SU-DHL-6 (cell line): ENCODE data around the gene EPHA6.

Source experiments
- H2AFZ ChIP-seq: fragments of 200-600 bp; sonication (generic); 2 replicates; pipeline ENCODE4 v1.6.1; 2014; ENCODE audit warnings: low read depth, mild to moderate bottlenecking, moderate library complexity, mixed read lengths, antibody characterized with exemption, low read length; ENCODE audit not compliant: severe bottlenecking
- H3F3A ChIP-seq: fragments of 200-600 bp; shearing (Covaris generic); 2 replicates; pipeline ENCODE4 v1.6.0; 2016; ENCODE audit warnings: antibody characterized with exemption, mild to moderate bottlenecking; ENCODE audit not compliant: insufficient read depth
- H3K27ac ChIP-seq: fragments of 200-600 bp; sonication (generic); 2 replicates; pipeline ENCODE4 v1.5.1; 2016; ENCODE audit warnings: low read depth, mild to moderate bottlenecking, low read length, moderate library complexity, mixed read lengths
- H3K27me3 ChIP-seq: fragments of 200-600 bp; sonication (generic), shearing (Covaris generic); 2 replicates; pipeline ENCODE4 v1.6.0; 2014; ENCODE audit warnings: mild to moderate bottlenecking, low read length
- H3K36me3 ChIP-seq: fragments of 200-600 bp; sonication (generic); 2 replicates; pipeline ENCODE4 v1.6.1; 2014; ENCODE audit warnings: mild to moderate bottlenecking, low read length, mixed read lengths
- H3K4me2 ChIP-seq: fragments of 300-600, 200-600 bp; shearing (Covaris generic), sonication (generic); 2 replicates; pipeline ENCODE4 v1.6.0; 2014; ENCODE audit warnings: low read length, low read depth, mild to moderate bottlenecking; ENCODE audit not compliant: poor library complexity, severe bottlenecking
- H3K4me3 ChIP-seq: fragments of 200-600 bp; sonication (generic); 2 replicates; pipeline ENCODE4 v1.5.1; 2014; ENCODE audit warnings: antibody characterized with exemption, low read length, mild to moderate bottlenecking, mixed read lengths; ENCODE audit not compliant: insufficient read depth, poor library complexity, severe bottlenecking
- H3K79me2 ChIP-seq: fragments of 200-600 bp; sonication (generic); 2 replicates; pipeline ENCODE4 v1.6.1; 2014; ENCODE audit warnings: mild to moderate bottlenecking, low read length, moderate library complexity; ENCODE audit not compliant: insufficient read depth
- H3K9ac ChIP-seq: fragments of 200-600 bp; sonication (generic); 2 replicates; pipeline ENCODE4 v1.7.0; 2014; ENCODE audit warnings: mild to moderate bottlenecking, low read length
- H3K9me2 ChIP-seq: fragments of 200-600 bp; sonication (generic); replicated peaks from 2 replicates; pipeline ENCODE4 v1.6.1; 2014; ENCODE audit warnings: low read length; ENCODE audit not compliant: insufficient read depth
- H3K9me3 ChIP-seq: fragments of 200-600 bp; sonication (generic); 2 replicates; pipeline ENCODE4 v1.6.1; 2014; ENCODE audit warnings: low read length, mixed read lengths; ENCODE audit not compliant: insufficient read depth
- H4K20me1 ChIP-seq: fragments of 200-600 bp; sonication (generic); 2 replicates; pipeline ENCODE4 v1.6.1; 2014; ENCODE audit warnings: low read depth, mild to moderate bottlenecking, antibody characterized with exemption, low read length, moderate library complexity, mixed read lengths
- CTCF ChIP-seq: fragments of 200-600 bp; sonication (generic); IDR thresholded peaks from one replicate; pipeline ENCODE4 v1.5.1; 2017; ENCODE audit warnings: antibody characterized with exemption, mild to moderate bottlenecking, low read length, moderate library complexity; ENCODE audit not compliant: insufficient read depth, poor library complexity, severe bottlenecking
- EZH2phosphoT487 ChIP-seq: fragments of 200-600 bp; sonication (generic), shearing (Covaris generic); conservative IDR thresholded peaks from 2 replicates; pipeline ENCODE4 v1.6.1; 2018; ENCODE audit warnings: mild to moderate bottlenecking, antibody characterized with exemption, low read length, moderate library complexity, mixed read lengths

Gene EPHA6

GRCh38 chr3:97765336-97765735, 950.9 kb downstream of the EPHA6 start:
- H3K9ac ChIP-seq, result peak overlapping the region; percentile 60
- no peaks in the 10 kb centered on the region for H4K20me1 ChIP-seq
- H3K27me3 ChIP-seq, result no peaks in the 10 kb centered on the region
- H3K36me3 ChIP-seq, result no peaks in the 10 kb centered on the region; the same call in 1 of the 2 replicates
- TF ChIP-seq CTCF (no peak), EZH2phosphoT487 (no peak)
- no peaks in the 10 kb centered on the region for H3K9me2 ChIP-seq
- peak overlapping the region; percentile 85 for H3K4me3 ChIP-seq
- no peaks in the 10 kb centered on the region for H3F3A ChIP-seq
- no peak overlapping the region for H2AFZ ChIP-seq
- no peaks in the 10 kb centered on the region for H3K79me2 ChIP-seq
- no peaks in the 10 kb centered on the region for H3K9me3 ChIP-seq
- peak overlapping the region; percentile 94 for H3K4me2 ChIP-seq
- no peak overlapping the region for H3K27ac ChIP-seq

GRCh38 chr3:97772926-97773325, 958.5 kb downstream of the EPHA6 start:
- TF ChIP-seq EZH2phosphoT487 (no peak), CTCF (no peak)
- no peaks in the 10 kb centered on the region for H4K20me1 ChIP-seq
- H3K9me2 ChIP-seq, result no peaks in the 10 kb centered on the region
- H3K27ac ChIP-seq, result no peak overlapping the region
- no peaks in the 10 kb centered on the region for H3F3A ChIP-seq
- H3K9ac ChIP-seq, result no peak overlapping the region
- no peak overlapping the region for H2AFZ ChIP-seq
- no peaks in the 10 kb centered on the region for H3K9me3 ChIP-seq
- H3K4me2 ChIP-seq, result no peak overlapping the region
- H3K27me3 ChIP-seq, result no peaks in the 10 kb centered on the region
- no peaks in the 10 kb centered on the region for H3K79me2 ChIP-seq
- no peaks in the 10 kb centered on the region; the same call in 1 of the 2 replicates for H3K36me3 ChIP-seq
- H3K4me3 ChIP-seq, result no peak overlapping the region

- Histone ChIP-seq H4K20me1 (0 out of 2 replicates have a peak, but pooled peaks cover under 1% of the 10 kb centered on the region), H3F3A (no peaks in the 10 kb centered on the region), H3K9me3 (no peaks in the 10 kb centered on the region), H2AFZ (no peak overlapping the region), H3K27ac (no peak overlapping the region), H3K36me3 (no peaks in the 10 kb centered on the region), H3K4me2 (no peak overlapping the region), H3K9me2 (no peaks in the 10 kb centered on the region), H3K4me3 (no peak overlapping the region), H3K9ac (no peak overlapping the region), H3K27me3 (no peaks in the 10 kb centered on the region), H3K79me2 (no peaks in the 10 kb centered on the region)
- no peak for TF ChIP-seq EZH2phosphoT487
- no peak for TF ChIP-seq CTCF
Measured at GRCh38 chr3:97778152-97778551, 963.8 kb downstream of the EPHA6 start.
